Superior temporal gyrus (tissue), 1 donor: ENCODE measurements around the gene MED13.
"Not testable (repeated sequence)": the region's sequence is repeated elsewhere in the genome, so short reads cannot be mapped to it uniquely, and the experiment has no call there.

Source experiments
- DNase-seq: peaks from one replicate; pipeline ENCODE4 v3.0.0-alpha.2; 2016; ENCODE audit errors: extremely low spot score

Gene MED13

DNA sequence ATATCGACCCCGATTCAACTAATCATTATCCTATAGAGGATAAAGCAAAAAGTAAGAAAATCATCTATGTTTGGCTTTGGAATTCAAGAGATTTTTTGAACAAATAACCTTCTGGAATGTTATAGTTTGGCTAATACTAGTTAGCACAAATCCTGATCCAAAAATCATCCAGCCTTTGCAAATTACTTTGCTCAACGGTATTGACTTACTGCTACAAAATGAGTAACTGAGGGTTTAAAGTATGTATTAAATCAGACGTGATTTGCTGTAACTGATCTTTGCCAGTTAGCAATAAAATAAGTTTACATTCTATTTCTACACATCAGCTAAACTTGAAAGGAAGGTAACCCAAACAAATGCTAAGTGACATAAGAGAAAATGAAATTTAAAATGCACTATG, 6.5 kb downstream of the MED13 start:
- no peak for DNase-seq

DNA sequence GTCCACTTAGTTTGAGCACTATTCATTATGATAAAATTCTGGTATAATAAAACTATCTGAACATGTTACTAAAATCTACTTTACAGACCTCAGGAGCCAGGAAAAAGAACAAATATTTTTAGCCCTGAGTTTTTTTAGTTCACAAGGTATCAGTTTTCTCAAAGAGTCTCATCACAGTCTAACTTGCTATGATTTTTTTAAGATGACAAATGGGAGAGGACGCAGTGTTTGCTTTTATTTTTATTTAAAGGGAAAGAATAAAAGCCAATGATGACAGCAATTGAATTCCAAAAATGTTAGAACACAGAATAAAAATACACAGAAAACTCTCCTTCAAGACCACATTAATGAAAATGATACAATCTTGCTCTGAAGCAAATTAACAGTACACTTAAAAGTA, 7.4 kb downstream of the MED13 start:
- no peak for DNase-seq

DNA sequence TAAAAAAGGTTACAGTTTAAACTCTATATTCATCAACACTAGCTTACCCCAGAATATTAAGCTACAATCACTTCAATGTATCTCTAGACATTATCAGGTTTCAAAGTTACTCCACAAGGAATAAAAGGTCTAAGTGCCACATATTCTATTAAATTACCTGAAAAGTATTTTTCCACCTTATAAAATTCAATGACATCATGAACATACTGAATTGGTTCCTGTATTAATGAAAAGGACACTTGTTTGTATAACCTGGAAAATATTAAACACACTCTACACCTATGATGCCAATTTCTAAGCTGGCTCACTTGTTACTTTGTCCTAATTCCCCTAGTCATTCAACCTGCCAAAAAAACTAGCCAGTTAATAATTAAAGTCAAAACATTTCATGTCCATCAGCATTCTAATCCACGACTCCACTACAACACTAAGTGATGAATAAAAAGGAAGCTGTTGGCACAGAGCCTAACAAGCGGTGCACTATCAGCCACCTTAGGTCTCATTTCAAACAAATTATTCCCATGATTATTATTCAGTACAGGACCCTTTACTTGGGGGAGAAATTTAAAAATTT, 12.2 kb downstream of the MED13 start:
- no peak for DNase-seq

GRCh38 chr17:62051053-62051452, 14.0 kb downstream of the MED13 start:
- DNase-seq = no peak

- no peak for DNase-seq
Measured at GRCh38 chr17:62049299-62049698, 15.8 kb downstream of the MED13 start.

DNA sequence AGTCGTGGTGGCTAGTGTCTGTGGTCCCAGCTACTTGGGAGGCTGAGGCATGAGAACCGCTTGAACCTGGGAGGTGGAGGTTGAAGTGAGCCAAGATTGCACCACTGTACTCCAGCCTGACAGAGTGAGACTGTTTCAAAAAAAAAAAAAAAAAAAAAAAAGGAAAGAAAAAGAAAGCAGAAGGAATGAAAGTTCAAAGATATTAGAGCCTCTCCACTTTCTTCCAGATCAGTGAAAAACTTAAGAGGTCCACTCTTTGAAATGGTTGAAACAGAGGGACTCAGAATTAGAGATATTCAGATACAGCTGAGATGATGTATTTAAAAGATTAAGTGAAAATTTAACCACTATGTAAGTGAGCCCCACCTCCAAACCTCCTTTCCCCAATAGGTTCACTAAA, 16.8 kb downstream of the MED13 start:
- DNase-seq = no peak

GRCh38 chr17:62045517-62045916, 19.6 kb downstream of the MED13 start:
- DNase-seq = no peak

- no peak for DNase-seq
Measured at GRCh38 chr17:62045109-62045508, 20.0 kb downstream of the MED13 start.

DNA sequence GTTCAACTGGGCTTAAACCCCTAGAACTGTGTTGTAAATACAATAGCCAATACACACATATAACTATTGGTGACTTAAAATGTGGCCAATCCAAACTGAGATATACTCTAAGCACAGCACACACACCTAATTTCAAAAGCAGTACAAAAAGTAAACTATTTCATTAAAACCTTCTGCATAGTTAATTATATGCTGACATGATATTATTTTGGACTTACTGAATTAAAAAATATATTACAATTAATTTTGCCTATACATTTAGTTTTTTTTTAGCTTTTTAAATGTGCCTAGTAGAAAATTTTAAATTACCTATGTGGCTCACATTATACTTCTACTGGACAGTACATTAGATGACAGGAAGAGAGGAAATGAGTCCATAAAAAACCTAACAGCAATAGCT, 21.5 kb downstream of the MED13 start:
- no peak for DNase-seq

GRCh38 chr17:62043140-62043539, 21.9 kb downstream of the MED13 start:
- no peak for DNase-seq

- no peak for DNase-seq
Measured at GRCh38 chr17:62038248-62038647, 26.8 kb downstream of the MED13 start.

DNA sequence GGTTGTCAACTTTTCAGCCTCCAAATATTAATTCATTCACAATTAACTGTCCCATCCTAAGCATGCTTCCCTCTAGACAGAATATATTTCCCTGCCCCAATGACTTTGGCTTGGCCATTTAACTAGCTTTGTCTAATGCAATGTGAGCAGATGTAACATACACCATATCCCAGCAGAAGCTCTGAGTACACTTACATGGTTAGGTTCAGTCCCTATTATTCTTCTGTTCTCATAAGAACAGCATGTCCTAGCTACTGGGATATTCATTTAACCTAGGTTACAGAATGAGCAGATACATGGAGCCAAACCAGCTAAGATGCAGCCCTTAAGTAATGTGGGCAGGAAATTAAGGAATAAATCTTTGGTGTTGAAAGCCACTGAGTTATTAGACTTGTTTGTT, 31.8 kb downstream of the MED13 start:
- DNase-seq = no peak

- DNase-seq = no peak
Measured at GRCh38 chr17:62032480-62032879, 32.6 kb downstream of the MED13 start.

DNA sequence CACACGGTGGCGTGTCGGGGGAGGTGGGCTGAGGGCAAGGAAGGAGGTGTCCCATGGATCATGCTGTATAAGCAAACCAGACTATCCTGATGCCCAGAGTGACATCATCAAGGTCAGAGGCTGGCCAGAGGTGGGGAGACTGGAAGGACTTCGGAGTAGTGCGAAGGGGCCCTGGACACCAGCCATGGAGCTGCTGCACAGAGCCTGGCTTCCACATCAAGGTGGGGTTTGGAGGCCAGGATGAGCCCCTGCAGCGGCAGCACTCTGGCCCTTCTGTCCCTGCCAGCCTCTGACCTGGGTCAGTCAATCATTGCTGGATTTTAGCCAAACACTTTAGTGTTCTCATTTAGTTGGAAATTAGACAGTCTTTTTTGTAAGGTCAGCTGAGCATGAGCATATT, 34.8 kb downstream of the MED13 start:
- DNase-seq = no peak

DNA sequence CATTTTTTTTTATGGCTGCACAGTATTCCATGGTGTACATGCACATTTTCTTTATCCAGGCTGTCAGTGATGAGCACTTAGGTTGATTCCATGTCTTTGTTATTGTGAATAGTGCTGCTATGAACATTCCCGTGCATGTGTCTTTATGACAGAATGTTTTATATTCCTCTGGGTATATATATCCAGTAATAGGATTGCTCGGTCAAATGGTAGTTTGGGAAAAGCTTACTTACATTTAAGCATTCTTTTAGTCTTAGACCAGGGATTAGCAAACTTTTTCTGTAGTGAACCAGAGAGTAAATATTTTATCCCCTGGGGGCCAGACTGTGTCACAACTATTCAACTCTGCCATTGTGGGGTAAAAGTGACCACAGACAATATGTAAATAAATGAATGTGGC, 40.2 kb downstream of the MED13 start:
- DNase-seq = no peak

- DNase-seq = no peak
Measured at GRCh38 chr17:62017912-62018311, 47.2 kb downstream of the MED13 start.

GRCh38 chr17:62017496-62017895, 47.6 kb downstream of the MED13 start:
- DNase-seq = no peak

- DNase-seq = no peak
Measured at GRCh38 chr17:62014526-62014925, 50.6 kb downstream of the MED13 start.

GRCh38 chr17:62009220-62009619, 55.9 kb downstream of the MED13 start:
- no peak for DNase-seq

DNA sequence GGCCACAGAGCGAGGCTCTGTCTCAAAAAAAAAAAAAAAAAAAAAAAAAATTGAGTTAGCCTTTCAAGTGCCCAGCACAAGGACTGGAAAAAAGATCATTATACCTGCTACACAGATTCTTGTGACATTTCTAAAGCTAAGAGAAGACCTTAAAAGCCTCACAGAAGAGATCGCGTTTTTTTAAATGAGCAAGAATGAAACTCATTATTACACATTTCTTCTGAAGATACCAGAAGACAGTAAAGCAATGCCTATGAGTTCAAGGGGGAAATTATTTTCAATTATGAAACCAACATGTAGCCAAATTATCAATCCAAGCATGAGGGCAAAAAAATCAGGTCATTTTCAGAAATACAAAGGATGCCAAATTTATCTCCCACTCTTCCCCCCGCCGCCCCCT, 56.8 kb downstream of the MED13 start:
- no peak for DNase-seq

GRCh38 chr17:62004388-62004787, 60.7 kb downstream of the MED13 start:
- no peak for DNase-seq

DNA sequence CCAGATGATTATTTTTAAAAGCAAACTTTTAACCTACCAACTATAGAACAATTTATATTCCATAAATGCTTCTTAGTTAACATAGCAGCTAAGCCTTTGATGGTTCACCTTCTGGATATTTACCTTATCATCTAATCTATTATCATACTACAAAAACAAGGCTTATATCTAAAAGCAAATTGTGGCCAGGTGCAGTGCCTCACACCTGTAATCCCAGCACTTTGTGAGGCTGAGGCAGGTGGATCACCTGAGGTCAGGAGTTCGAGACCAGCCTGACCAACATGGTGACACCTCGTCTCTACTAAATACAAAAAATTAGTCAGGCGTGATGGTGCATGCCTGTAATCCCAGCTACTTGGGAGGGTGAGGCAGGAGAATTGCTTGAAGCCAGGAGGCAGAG, 61.9 kb downstream of the MED13 start:
- DNase-seq = not testable (repeated sequence)

DNA sequence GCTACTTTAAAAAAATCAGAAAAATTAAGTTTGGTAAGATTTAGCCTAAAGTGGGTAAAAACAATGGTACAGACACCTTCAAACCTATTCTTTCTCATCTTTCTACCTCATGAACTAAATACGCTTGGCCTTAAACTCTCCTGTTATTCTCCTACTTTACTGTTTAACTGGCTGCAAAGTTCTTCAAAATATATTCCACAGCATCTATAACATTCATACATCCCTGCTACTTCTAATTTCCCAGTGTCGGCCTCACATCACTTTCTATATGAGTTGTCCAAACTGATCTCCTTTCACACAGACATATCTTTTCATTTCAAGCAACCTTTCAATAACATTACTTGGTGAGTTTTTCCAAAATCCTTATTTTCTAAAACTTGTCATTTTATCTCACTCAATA, 64.0 kb downstream of the MED13 start:
- no peak for DNase-seq

DNA sequence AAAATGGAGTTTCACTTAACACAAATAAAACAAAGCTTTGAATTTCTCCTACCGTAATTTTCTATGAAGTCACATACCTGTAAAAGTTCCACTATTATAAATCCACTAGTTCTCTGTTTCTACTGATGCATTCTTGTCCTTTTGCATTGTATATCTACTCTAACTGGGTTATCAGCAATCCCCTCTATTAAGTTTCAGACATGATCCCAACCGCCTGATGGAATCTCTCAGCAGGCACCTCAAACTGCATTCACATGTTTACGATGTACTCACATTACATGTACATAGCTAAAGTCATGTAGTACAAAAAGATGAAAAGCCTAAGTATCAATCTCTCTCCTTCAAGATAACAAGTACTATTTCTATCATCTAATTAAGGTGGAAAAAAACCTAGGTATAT, 64.9 kb downstream of the MED13 start:
- no peak for DNase-seq

DNA sequence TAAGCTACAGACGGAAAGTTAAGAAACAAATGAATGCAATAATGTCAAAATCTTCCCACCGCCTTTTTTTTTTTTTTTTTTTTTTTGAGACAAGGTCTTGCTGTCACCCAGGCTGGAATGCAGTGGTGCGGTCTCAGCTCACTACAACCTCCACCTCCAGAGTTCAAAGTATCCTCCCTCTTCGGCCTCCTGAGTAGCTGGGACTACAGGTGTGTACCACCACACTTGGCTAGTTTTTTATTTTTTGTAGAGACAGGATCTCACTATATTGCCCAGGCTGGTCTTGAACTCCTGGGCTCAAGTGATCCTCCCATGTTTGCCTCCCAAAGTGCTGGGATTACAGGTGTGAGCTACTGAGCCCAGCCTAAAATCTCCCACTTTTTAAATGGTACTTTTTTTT, 66.5 kb downstream of the MED13 start:
- DNase-seq = not testable (repeated sequence)
